Measurements from ENCODE around the gene HBS1L. TPM values are rescaled to one million over a fixed set of nuclear protein-coding genes. Genes with fewer than 3 reads are reported as not detected.

Gene HBS1L
- total RNA-seq, 1 experiment from 2014 or later = 89.4 TPM

GRCh38 chr6:135102191-135102590 is 47.6 kb upstream of the HBS1L start:
- TF ChIP-seq POLR2A (IDR thresholded peaks at IDR 0.05; ENCODE audit: borderline replicate concordance, extremely low read depth, insufficient read depth, insufficient read length) = no peak
- no peak for TF ChIP-seq TCF7L2 (IDR thresholded peaks at IDR 0.05; ENCODE audit: borderline replicate concordance, extremely low read depth, insufficient read depth, insufficient read length)
- TF ChIP-seq POLR2AphosphoS5 (IDR thresholded peaks at IDR 0.05; ENCODE audit: low read depth, low read length) = no peak
- no peak for TF ChIP-seq EGR1 (IDR thresholded peaks at IDR 0.05; ENCODE audit: low read depth)
- TF ChIP-seq ZBTB33 (IDR thresholded peaks at IDR 0.05; ENCODE audit: extremely low read depth, insufficient replicate concordance, low read length) = no peak
- TF ChIP-seq YY1 (IDR thresholded peaks at IDR 0.05; ENCODE audit: extremely low read depth, insufficient replicate concordance, low read depth, low read length) = no peak
- no peak for TF ChIP-seq EZH2phosphoT487 (IDR thresholded peaks at IDR 0.05; ENCODE audit: borderline replicate concordance)
- TF ChIP-seq CEBPB (IDR thresholded peaks at IDR 0.05; ENCODE audit: low read depth) = no peak
- no peak for TF ChIP-seq EZH2 (IDR thresholded peaks at IDR 0.05)
- no peak for TF ChIP-seq CTCF (IDR thresholded peaks at IDR 0.05 in 2 of 3, conservative IDR thresholded peaks at IDR 0.05 in 1 of 3; ENCODE audit: borderline replicate concordance in 1 of 3, insufficient read depth in 1 of 3, low read depth in 2 of 3, low read length in 2 of 3)
- no peak for TF ChIP-seq SIN3A (IDR thresholded peaks at IDR 0.05; ENCODE audit: low read depth)
- no peak for TF ChIP-seq SRF (IDR thresholded peaks at IDR 0.05; ENCODE audit: low read depth)
- TF ChIP-seq ELF1 (IDR thresholded peaks at IDR 0.05; ENCODE audit: borderline replicate concordance, low read depth) = no peak
- Histone ChIP-seq H3K79me2 (ENCODE audit: insufficient read depth, low read length) (no peaks in the 10 kb centered on the region), H4K20me1 (ENCODE audit: insufficient read depth) (no peaks in the 10 kb centered on the region), H3K4me1 (ENCODE audit: control insufficient read depth in 1 of 2, insufficient read depth in 2 of 2, low read length in 2 of 2) (no peaks in the 10 kb centered on the region), H3K9me2 (ENCODE audit: insufficient read depth) (no peaks in the 10 kb centered on the region), H3K4me2 (ENCODE audit: low read length) (no peak overlapping the region), H3K27ac (ENCODE audit: low read depth, low read length) (no peak overlapping the region), H3K9me3 (ENCODE audit: control insufficient read depth in 1 of 2, insufficient read depth in 1 of 2, low read depth in 1 of 2, low read length in 2 of 2) (no peaks in the 10 kb centered on the region), H3K27me3 (ENCODE audit: insufficient read depth, low read length) (no peaks in the 10 kb centered on the region), H3K36me3 (ENCODE audit: control insufficient read depth in 1 of 2, insufficient read depth in 2 of 2, low read length in 2 of 2) (no peaks in the 10 kb centered on the region), H3K4me3 (replicated peaks in 1 of 2; ENCODE audit: low read depth in 1 of 2, low read length in 2 of 2) (no peak overlapping the region), H2AFZ (ENCODE audit: low read depth, low read length, poor library complexity, severe bottlenecking) (no peak overlapping the region), H3K9ac (ENCODE audit: low read length) (no peak overlapping the region)
- DNase-seq (ENCODE audit: low read depth, low spot score) = no peak
- ChIA-PET POLR2A (no interaction called here), CTCF (no interaction called here), RAD21 (ENCODE audit: low non-redundant PET in 1 of 2, low total read pairs in 2 of 2, uncharacterized antibody in 2 of 2, unreplicated experiment in 2 of 2) (no interaction called here)
- no TSS peak for BruUV-seq (replicated peaks)
- intact Hi-C loops (cut with micrococcal nuclease) = no loop called here
- no peak for ATAC-seq
